SU-DHL-6 (cell line): ENCODE results near the gene CPNE4.

Experiments
- H2AFZ ChIP-seq: fragments of 200-600 bp; sonication (generic); 2 replicates; pipeline ENCODE4 v1.6.1; 2014; ENCODE audit warnings: low read depth, mild to moderate bottlenecking, moderate library complexity, mixed read lengths, antibody characterized with exemption, low read length; ENCODE audit not compliant: severe bottlenecking
- H3F3A ChIP-seq: fragments of 200-600 bp; shearing (Covaris generic); 2 replicates; pipeline ENCODE4 v1.6.0; 2016; ENCODE audit warnings: antibody characterized with exemption, mild to moderate bottlenecking; ENCODE audit not compliant: insufficient read depth
- H3K27ac ChIP-seq: fragments of 200-600 bp; sonication (generic); 2 replicates; pipeline ENCODE4 v1.5.1; 2016; ENCODE audit warnings: low read depth, mild to moderate bottlenecking, low read length, moderate library complexity, mixed read lengths
- H3K27me3 ChIP-seq: fragments of 200-600 bp; sonication (generic), shearing (Covaris generic); 2 replicates; pipeline ENCODE4 v1.6.0; 2014; ENCODE audit warnings: mild to moderate bottlenecking, low read length
- H3K36me3 ChIP-seq: fragments of 200-600 bp; sonication (generic); 2 replicates; pipeline ENCODE4 v1.6.1; 2014; ENCODE audit warnings: mild to moderate bottlenecking, low read length, mixed read lengths
- H3K4me2 ChIP-seq: fragments of 300-600, 200-600 bp; shearing (Covaris generic), sonication (generic); 2 replicates; pipeline ENCODE4 v1.6.0; 2014; ENCODE audit warnings: low read length, low read depth, mild to moderate bottlenecking; ENCODE audit not compliant: poor library complexity, severe bottlenecking
- H3K4me3 ChIP-seq: fragments of 200-600 bp; sonication (generic); 2 replicates; pipeline ENCODE4 v1.5.1; 2014; ENCODE audit warnings: antibody characterized with exemption, low read length, mild to moderate bottlenecking, mixed read lengths; ENCODE audit not compliant: insufficient read depth, poor library complexity, severe bottlenecking
- H3K79me2 ChIP-seq: fragments of 200-600 bp; sonication (generic); 2 replicates; pipeline ENCODE4 v1.6.1; 2014; ENCODE audit warnings: mild to moderate bottlenecking, low read length, moderate library complexity; ENCODE audit not compliant: insufficient read depth
- H3K9ac ChIP-seq: fragments of 200-600 bp; sonication (generic); 2 replicates; pipeline ENCODE4 v1.7.0; 2014; ENCODE audit warnings: mild to moderate bottlenecking, low read length
- H3K9me2 ChIP-seq: fragments of 200-600 bp; sonication (generic); replicated peaks from 2 replicates; pipeline ENCODE4 v1.6.1; 2014; ENCODE audit warnings: low read length; ENCODE audit not compliant: insufficient read depth
- H3K9me3 ChIP-seq: fragments of 200-600 bp; sonication (generic); 2 replicates; pipeline ENCODE4 v1.6.1; 2014; ENCODE audit warnings: low read length, mixed read lengths; ENCODE audit not compliant: insufficient read depth
- H4K20me1 ChIP-seq: fragments of 200-600 bp; sonication (generic); 2 replicates; pipeline ENCODE4 v1.6.1; 2014; ENCODE audit warnings: low read depth, mild to moderate bottlenecking, antibody characterized with exemption, low read length, moderate library complexity, mixed read lengths
- EZH2phosphoT487 ChIP-seq: fragments of 200-600 bp; sonication (generic), shearing (Covaris generic); conservative IDR thresholded peaks from 2 replicates; pipeline ENCODE4 v1.6.1; 2018; ENCODE audit warnings: mild to moderate bottlenecking, antibody characterized with exemption, low read length, moderate library complexity, mixed read lengths
- TF ChIP-seq, protein P1 (sequence below): fragments of 200-600 bp; sonication (generic); IDR thresholded peaks from one replicate; pipeline ENCODE4 v1.5.1; 2017; ENCODE audit warnings: antibody characterized with exemption, mild to moderate bottlenecking, low read length, moderate library complexity; ENCODE audit not compliant: insufficient read depth, poor library complexity, severe bottlenecking

CPNE4 gene

GRCh38 chr3:132037581-132037980, 2.8 kb upstream of the CPNE4 start:
- Histone ChIP-seq H3K27ac (no peak overlapping the region), H4K20me1 (no peaks in the 10 kb centered on the region), H3F3A (no peaks in the 10 kb centered on the region), H3K9ac (no peak overlapping the region), H3K9me3 (no peaks in the 10 kb centered on the region), H3K9me2 (no peaks in the 10 kb centered on the region), H3K36me3 (no peaks in the 10 kb centered on the region), H2AFZ (no peak overlapping the region), H3K27me3 (no peaks in the 10 kb centered on the region; the same call in 1 of the 2 replicates), H3K4me2 (no peak overlapping the region), H3K4me3 (no peak overlapping the region), H3K79me2 (no peaks in the 10 kb centered on the region)
- TF ChIP-seq, protein P1, sequence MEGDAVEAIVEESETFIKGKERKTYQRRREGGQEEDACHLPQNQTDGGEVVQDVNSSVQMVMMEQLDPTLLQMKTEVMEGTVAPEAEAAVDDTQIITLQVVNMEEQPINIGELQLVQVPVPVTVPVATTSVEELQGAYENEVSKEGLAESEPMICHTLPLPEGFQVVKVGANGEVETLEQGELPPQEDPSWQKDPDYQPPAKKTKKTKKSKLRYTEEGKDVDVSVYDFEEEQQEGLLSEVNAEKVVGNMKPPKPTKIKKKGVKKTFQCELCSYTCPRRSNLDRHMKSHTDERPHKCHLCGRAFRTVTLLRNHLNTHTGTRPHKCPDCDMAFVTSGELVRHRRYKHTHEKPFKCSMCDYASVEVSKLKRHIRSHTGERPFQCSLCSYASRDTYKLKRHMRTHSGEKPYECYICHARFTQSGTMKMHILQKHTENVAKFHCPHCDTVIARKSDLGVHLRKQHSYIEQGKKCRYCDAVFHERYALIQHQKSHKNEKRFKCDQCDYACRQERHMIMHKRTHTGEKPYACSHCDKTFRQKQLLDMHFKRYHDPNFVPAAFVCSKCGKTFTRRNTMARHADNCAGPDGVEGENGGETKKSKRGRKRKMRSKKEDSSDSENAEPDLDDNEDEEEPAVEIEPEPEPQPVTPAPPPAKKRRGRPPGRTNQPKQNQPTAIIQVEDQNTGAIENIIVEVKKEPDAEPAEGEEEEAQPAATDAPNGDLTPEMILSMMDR, result no peak
- TF ChIP-seq EZH2phosphoT487, result no peak

DNA sequence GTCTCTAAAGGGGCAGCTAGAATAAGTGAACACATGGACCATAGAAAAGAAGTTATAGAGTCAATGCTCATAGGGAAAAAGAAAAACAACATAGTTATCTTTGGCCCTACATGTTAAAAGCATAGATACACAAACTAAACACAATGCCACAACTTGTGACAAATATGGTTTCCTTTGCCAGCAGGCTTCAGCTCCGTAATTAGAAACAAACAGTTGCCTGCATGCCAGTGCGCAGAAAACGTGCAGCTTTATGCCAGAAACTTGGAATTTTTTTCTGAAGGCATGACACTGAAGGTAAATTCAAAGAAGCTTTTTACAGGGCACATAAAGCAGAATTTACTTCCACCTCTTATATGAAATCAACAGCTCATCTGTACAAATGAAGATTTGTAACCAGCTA, 2.2 kb upstream of the CPNE4 start:
- Histone ChIP-seq H3F3A (no peaks in the 10 kb centered on the region), H3K36me3 (no peaks in the 10 kb centered on the region), H2AFZ (no peak overlapping the region), H3K9me2 (no peaks in the 10 kb centered on the region), H3K9me3 (no peaks in the 10 kb centered on the region), H3K27me3 (no peaks in the 10 kb centered on the region; the same call in 1 of the 2 replicates), H4K20me1 (no peaks in the 10 kb centered on the region), H3K27ac (no peak overlapping the region), H3K4me3 (no peak overlapping the region), H3K4me2 (no peak overlapping the region), H3K9ac (no peak overlapping the region), H3K79me2 (no peaks in the 10 kb centered on the region)
- TF ChIP-seq, protein P1, result no peak
- no peak for TF ChIP-seq EZH2phosphoT487

DNA sequence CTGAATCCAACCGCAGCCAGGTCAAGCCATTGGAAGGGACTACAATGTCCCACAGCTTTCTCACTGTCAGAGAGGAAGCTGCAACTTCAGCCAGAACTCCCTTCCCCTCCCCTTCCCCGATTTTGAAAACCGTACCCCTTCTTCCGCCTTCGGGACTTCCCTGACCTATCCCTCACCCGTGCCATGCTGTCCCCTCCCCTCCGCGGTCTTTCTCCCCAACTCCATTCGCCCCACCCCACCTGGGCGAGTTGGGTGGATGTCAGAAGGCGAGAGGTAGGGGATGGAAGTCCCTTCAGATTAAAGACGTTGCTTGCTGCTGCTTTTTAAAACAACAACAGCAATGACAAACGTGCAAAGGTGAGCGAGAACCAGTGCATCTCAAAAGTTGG, 723 bp downstream of the CPNE4 start:
- Histone ChIP-seq H3K36me3 (no peaks in the 10 kb centered on the region), H3F3A (no peaks in the 10 kb centered on the region), H3K27ac (no peak overlapping the region), H3K9me2 (no peaks in the 10 kb centered on the region), H3K27me3 (no peaks in the 10 kb centered on the region; the same call in 1 of the 2 replicates), H3K9ac (no peak overlapping the region), H3K79me2 (no peaks in the 10 kb centered on the region), H4K20me1 (no peaks in the 10 kb centered on the region), H3K4me3 (no peak overlapping the region), H2AFZ (no peak overlapping the region), H3K9me3 (no peaks in the 10 kb centered on the region), H3K4me2 (no peak overlapping the region)
- no peak for TF ChIP-seq EZH2phosphoT487
- TF ChIP-seq, protein P1, result no peak

GRCh38 chr3:132033471-132033870, 1.3 kb downstream of the CPNE4 start:
- Histone ChIP-seq H3K79me2 (no peaks in the 10 kb centered on the region), H3F3A (no peaks in the 10 kb centered on the region), H3K9ac (no peak overlapping the region), H2AFZ (no peak overlapping the region), H3K4me3 (no peak overlapping the region), H3K36me3 (no peaks in the 10 kb centered on the region), H3K9me2 (no peaks in the 10 kb centered on the region), H3K27ac (no peak overlapping the region), H3K4me2 (no peak overlapping the region), H3K27me3 (no peaks in the 10 kb centered on the region), H3K9me3 (no peaks in the 10 kb centered on the region), H4K20me1 (no peaks in the 10 kb centered on the region)
- TF ChIP-seq, protein P1, result no peak
- TF ChIP-seq EZH2phosphoT487, result no peak
